GM19025 (cell line): ENCODE data around the gene IARS1.

ENCODE experiments used
- ATAC-seq: cut with Tn5 transposase; IDR thresholded peaks from one replicate; pipeline ENCODE4 v1.9.1; 2021; ENCODE audit warnings: mild to moderate bottlenecking, low read depth, moderate library complexity; ENCODE audit not compliant: unreplicated experiment

The IARS1 gene

DNA sequence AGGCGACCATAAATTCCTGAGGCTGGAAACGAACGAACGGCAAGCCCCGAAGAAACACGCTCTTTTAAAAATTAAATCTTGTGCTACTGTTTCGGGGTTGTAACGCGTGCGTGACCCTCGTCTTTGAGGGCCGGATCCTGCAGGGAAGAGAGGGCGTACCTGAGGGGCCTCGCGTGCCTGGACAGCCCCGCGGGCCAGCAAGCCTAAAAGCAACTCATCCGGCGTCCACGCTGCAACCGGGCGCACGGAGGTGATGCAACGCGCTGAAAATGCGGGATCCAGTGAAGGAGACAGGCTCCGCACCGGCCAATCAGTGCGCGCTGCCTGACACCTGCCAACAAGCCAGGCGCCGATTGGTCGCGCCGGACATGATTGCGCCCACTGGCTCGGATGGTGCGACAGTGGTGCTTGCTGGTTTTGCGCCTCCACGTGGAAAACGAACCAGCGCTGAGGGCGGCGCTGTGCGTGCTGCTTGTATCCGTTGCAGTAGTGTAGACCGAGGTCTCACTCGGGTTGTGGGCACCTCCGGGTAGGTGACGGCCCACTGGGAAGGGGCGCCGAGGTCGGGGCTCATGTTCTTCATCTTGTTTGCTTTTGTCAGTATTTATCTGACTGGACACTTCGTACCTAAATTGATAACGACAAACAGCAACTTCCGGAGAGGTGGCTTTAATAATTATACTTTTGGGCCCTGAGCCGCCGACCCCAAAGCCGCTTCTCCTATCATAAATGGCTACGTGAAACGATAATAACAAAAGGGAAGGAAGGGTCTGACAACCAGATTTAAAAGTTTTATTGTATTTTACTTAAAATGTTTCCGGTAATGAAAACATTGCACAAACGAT is at the start of gene IARS1:
TSS of gene IARS1 (minus strand) at position 246 of the 845 bp plus-strand sequence. CDS start 4,278 bp downstream, outside the sequence.
- ATAC-seq, result peak; percentile 97

GRCh38 chr9:92342825-92343488 is 49.5 kb upstream of the IARS1 start:
- ATAC-seq, result no peak

DNA sequence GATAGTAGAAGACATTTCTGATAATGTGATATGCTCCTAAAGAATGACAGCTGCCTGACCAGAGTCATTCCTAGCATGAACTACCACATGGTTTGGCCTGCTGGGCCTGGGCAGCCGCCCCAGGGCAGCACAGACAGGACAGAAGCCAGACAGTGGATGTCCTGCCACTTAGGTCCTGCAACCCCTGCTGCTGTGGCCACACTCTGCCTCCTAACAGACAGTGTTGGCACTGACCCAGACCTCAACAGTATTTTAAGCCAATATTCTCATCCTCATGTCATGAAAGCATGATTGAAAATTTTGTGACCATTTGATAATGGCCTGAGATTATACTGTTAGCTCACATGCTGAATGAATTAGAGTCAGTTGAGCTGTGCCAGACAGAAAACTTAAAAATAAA is 48.1 kb upstream of the IARS1 start:
- ATAC-seq, result no peak

- ATAC-seq, result no peak
Observed at GRCh38 chr9:92333282-92333634, 39.8 kb upstream of the IARS1 start.

- ATAC-seq, result no peak
Observed at GRCh38 chr9:92332577-92333281, 39.2 kb upstream of the IARS1 start.

GRCh38 chr9:92328225-92328624 is 34.7 kb upstream of the IARS1 start:
- ATAC-seq, result no peak

DNA sequence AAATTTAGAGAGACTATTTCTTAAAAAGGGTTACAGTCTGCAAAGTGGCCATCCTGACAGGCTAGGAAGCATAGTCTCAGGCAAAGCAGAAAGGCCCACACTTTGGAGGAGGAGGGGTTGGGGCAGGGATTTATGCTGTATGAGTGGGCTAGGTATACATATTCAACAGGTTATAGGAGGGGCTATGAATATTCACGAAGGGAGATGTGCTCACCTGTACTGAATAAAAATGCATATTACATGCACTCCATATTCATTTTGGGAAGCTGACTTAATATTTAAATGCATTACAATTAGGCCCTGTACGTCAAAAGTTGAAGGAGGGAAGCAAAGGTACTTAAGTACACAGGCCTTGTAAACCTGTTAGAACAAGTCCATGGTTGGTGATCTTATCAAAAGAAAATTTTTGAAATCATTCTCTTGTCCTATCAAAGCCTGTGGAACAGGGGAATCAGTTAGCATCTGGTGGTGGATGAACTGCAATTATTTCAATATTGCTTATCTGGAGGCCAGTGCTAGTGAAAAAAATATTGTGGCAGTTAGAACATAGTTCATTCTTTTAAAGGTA is 33.9 kb upstream of the IARS1 start:
- ATAC-seq, result no peak

GRCh38 chr9:92325991-92326500 is 32.5 kb upstream of the IARS1 start:
- no peak for ATAC-seq

- peak; percentile 94 for ATAC-seq
Observed at GRCh38 chr9:92325269-92325990, 31.9 kb upstream of the IARS1 start, which contains the start of the genes CENPP and NOL8. TSS of gene CENPP (plus strand) at chr9:92325953. TSS of gene NOL8 (minus strand) at chr9:92325350. CDS start at chr9:92324161, 1,189 bp downstream.

DNA sequence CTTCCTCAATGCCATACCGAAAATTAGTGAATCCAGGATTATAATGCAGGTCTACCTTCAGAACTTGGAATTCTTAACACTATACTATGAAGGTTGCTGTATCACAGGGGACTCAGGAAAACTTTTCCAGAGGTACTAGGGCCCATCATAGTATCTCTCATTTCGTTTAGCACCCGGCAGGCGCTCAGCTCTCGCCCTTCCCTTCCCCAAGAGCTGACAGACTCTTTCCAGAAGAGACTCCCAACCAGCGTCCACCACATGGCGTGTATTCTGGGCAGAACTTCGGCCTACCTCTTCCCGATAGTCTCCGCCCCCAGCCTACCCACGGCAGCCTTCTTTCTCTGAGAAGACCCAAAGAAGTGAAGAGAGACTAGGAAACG is 31.4 kb upstream of the IARS1 start:
- ATAC-seq, result peak; percentile 1

- ATAC-seq, result no peak
Observed at GRCh38 chr9:92324431-92324830, 30.9 kb upstream of the IARS1 start.

- no peak for ATAC-seq
Observed at GRCh38 chr9:92315456-92315855, 22.0 kb upstream of the IARS1 start.

DNA sequence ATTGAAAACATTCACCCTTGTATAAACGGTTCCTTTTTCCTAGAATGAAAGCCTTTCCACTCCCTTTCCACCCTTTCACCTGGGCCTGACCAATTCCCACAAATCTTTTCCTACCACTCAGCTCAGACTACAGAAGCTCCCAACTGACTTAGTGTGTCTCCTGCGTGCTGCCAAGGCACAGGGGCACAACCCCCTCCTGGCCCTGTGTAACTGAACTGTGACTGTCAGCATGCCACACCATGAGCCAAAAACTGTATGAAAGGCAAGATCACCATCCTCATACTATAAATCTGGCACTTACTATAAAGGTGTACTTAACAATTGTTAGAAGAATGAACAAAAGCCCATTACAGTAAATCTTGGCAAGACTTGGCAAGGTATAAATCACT is 20.1 kb upstream of the IARS1 start:
- no peak for ATAC-seq

DNA sequence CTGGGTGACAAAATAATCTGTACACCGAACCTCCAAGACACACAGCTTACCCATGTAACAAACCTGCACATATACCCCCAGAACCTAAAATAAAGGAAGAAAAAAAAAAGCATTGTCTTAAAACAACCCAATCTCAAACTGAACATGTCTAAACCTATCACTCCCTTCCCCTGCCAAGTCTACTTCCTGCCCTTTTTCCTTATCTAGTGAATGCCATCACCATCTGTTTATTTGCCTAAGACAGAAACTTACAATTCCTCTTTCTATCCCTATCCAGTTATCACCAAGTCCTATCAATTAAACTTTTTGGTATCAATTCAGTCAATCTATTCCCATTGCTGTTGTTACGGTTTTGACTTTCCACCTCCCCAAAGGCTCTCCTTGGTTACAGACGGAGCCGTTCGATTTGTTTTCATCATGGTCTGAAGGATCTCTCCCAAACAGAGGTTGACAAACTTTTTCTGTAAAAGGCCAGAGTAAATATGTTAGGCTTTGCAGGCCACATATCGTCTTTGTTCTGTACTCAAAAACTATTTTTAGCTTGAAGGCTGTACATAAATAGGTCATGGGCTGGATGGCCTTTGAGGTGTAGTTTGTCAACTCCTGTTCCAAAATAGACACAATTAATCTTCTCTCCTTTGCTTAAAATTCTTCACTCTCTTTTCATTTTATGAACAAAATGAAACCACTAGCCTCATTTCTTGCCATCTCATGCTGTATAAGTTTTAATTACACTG is 19.6 kb upstream of the IARS1 start:
- no peak for ATAC-seq

- no peak for ATAC-seq
Observed at GRCh38 chr9:92310562-92310961, 17.1 kb upstream of the IARS1 start.

DNA sequence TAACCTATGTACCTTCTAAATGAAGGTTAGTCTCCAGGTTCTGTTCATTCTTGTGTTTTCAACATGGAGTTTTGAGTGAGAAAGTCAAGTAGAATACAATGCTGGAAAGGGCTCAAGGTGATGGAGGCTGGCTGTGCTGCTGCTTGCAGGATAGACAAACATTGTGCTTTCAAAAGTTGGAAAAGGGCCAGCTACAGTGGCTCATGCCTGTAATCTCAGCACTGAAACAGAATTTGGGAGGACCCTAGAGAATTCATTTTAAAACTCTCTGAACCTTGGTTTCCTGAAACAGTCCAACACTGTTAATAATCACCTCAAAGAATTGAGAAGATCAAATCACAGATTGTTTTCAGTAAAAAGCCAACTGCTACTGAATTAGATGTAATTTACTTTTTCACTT is 15.4 kb upstream of the IARS1 start:
- no peak for ATAC-seq

DNA sequence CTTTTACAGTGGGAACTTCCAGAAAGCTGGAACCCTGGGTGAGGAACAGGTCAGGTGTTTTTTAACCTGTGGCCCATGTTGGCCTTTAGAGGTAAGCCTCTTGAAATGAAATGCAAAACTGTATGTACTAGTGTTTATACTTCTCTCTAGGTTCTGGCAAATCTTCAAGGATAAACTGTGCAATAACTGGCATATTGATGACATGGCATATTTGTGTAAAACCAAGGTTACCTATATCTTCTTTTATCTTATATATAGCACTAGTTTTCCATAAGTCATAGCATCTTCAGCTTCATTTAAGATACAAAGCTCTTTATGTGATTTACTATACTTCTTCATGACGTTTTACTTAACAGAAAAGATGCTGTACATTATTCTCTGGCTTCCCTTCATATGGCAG is 7.4 kb upstream of the IARS1 start:
- no peak for ATAC-seq

DNA sequence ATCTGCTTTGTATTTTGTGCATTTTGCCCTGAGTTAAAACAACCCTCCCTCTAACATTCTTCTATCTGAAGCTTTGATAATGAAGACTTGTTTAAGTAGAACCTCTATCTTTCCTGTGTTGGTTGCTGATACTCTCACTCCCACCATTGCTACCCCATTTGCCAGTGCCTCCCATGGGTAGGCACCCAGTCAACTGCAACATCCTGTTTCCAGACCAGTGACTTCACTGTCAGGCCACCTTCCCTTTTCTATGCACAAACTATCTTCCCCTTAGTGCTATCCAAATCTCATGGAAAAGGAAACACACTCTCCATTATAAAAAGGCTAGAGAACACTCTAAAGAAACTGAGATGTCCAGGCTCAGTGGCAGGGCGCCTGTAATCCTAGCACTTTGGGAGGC is 5.6 kb upstream of the IARS1 start:
- ATAC-seq, result no peak

- ATAC-seq, result no peak
Observed at GRCh38 chr9:92298036-92298435, 4.5 kb upstream of the IARS1 start.
